ENCODE data around the gene SRGAP1. TPM values are rescaled to one million over a fixed set of nuclear protein-coding genes. Genes with fewer than 3 reads are reported as not detected.

The SRGAP1 gene
- total RNA-seq, 3 donors from 2014 or later: 12.2 to 23.9 (median 15.9) TPM

- H3K4me3 ChIP-seq: no peak overlapping the region
- DNase-seq (no peak), ATAC-seq (peak; percentile 67)
- H3K9me3 ChIP-seq: no peaks in the 10 kb centered on the region
- intact Hi-C loops (cut with DNase I, micrococcal nuclease): no loop called here
- H3K36me3 ChIP-seq (ENCODE audit: low read depth): no peaks in the 10 kb centered on the region
- TF ChIP-seq CTCF (IDR thresholded peaks at IDR 0.05): no peak
- H3K4me1 ChIP-seq (ENCODE audit: low read depth): peaks cover 5% of the 10 kb centered on the region
Observed at GRCh38 chr12:63900922-63901793, 56.7 kb downstream of the SRGAP1 start.

- H3K36me3 ChIP-seq (ENCODE audit: low read depth): no peaks in the 10 kb centered on the region
- intact Hi-C loops (cut with DNase I, micrococcal nuclease): no loop called here
- ATAC-seq (no peak), DNase-seq (no peak)
- H3K4me3 ChIP-seq: no peak overlapping the region
- peaks cover 5% of the 10 kb centered on the region for H3K4me1 ChIP-seq (ENCODE audit: low read depth)
- no peaks in the 10 kb centered on the region for H3K9me3 ChIP-seq
- no peak for TF ChIP-seq CTCF (IDR thresholded peaks at IDR 0.05)
Observed at GRCh38 chr12:63904653-63905052, 60.2 kb downstream of the SRGAP1 start.

- Histone ChIP-seq H3K4me3 (no peak overlapping the region), H3K36me3 (ENCODE audit: low read depth) (no peaks in the 10 kb centered on the region), H3K9me3 (no peaks in the 10 kb centered on the region), H3K4me1 (ENCODE audit: low read depth) (peaks cover 5% of the 10 kb centered on the region)
- ATAC-seq (no peak), DNase-seq (no peak)
- TF ChIP-seq CTCF (IDR thresholded peaks at IDR 0.05): no peak
- intact Hi-C loops (cut with DNase I, micrococcal nuclease): no loop called here
Observed at GRCh38 chr12:63905544-63905943, 61.0 kb downstream of the SRGAP1 start.

- no peak overlapping the region for H3K4me3 ChIP-seq
- H3K36me3 ChIP-seq (ENCODE audit: low read depth): no peaks in the 10 kb centered on the region
- H3K4me1 ChIP-seq (ENCODE audit: low read depth): no peaks in the 10 kb centered on the region
- DNase-seq (no peak), ATAC-seq (no peak)
- no peaks in the 10 kb centered on the region for H3K9me3 ChIP-seq
- intact Hi-C loops (cut with DNase I, micrococcal nuclease): no loop called here
- TF ChIP-seq CTCF (IDR thresholded peaks at IDR 0.05): no peak
Observed at GRCh38 chr12:63906876-63907275, 62.4 kb downstream of the SRGAP1 start.

GRCh38 chr12:63907561-63907960, 63.1 kb downstream of the SRGAP1 start:
- H3K4me1 ChIP-seq (ENCODE audit: low read depth): no peaks in the 10 kb centered on the region
- intact Hi-C loops (cut with DNase I, micrococcal nuclease): no loop called here
- no peaks in the 10 kb centered on the region for H3K9me3 ChIP-seq
- DNase-seq: no peak
- H3K4me3 ChIP-seq: no peak overlapping the region
- H3K36me3 ChIP-seq (ENCODE audit: low read depth): no peaks in the 10 kb centered on the region
- no peak for TF ChIP-seq CTCF (IDR thresholded peaks at IDR 0.05)
- no peak for ATAC-seq

Data from mucosa of descending colon (tissue), 3 donors.